Sigmoid colon (tissue), 4 donors: Measurements from ENCODE around the gene NQO2.

Experiments
- CTCF ChIP-seq, 4 experiments: fragments of 450-650 bp in 3 of 4; fragments of 200-600 bp in 1 of 4; IDR thresholded peaks; one replicate each; pipeline ENCODE4 v1.5.1; 2016 to 2019; ENCODE audit warnings: antibody characterized with exemption in 4 of 4, mild to moderate bottlenecking in 3 of 4, moderate library complexity in 2 of 4
- POLR2AphosphoS5 ChIP-seq, 4 donors: sonication (generic); formaldehyde crosslinking; IDR thresholded peaks; one replicate each; pipeline ENCODE4 v1.6.1; 2017; ENCODE audit warnings: antibody characterized with exemption in 4 of 4

DNA sequence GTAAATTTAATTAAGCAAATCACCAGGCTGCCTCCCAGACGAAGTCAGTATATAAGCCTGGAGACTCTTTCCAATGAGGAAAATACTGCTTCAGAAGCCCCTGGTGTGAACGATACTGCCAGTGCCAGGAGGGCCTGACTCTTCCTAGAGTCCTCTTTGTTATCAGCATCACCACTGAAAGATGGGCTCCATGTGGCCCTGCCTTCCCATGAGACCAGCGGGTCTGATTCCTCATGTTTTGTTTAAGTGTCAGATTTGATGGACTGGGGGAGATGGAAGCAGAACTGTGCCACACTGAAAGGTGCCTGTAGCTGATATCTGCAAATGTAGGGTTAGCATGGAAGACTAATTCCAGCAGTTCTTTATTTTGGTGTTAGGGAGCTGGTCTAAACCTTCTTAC, 7.9 kb downstream of the NQO2 start:
- TF ChIP-seq CTCF (IDR thresholded peaks at IDR 0.05) = no peak
- no peak for TF ChIP-seq POLR2AphosphoS5 (IDR thresholded peaks at IDR 0.05)
